ENCODE results near the gene MTMR3. TPM values are rescaled to one million over a fixed set of nuclear protein-coding genes. Genes with fewer than 3 reads are reported as not detected.

The MTMR3 gene
- total and polyA plus RNA-seq, 4 donors, result 13.6 to 86.0 (median 41.3) TPM

GRCh38 chr22:29997107-29997506 lies 114.1 kb downstream of the MTMR3 start:
- peak overlapping the region in 1 of 2 donors; percentile 15 for H3K9ac ChIP-seq (ENCODE audit: insufficient read depth in 1 of 2, low read length in 2 of 2)
- H3K36me3 ChIP-seq (ENCODE audit: control insufficient read depth in 4 of 4, insufficient read depth in 4 of 4, low read length in 4 of 4), result peaks cover 6 to 17% (median 11%) of the 10 kb centered on the region in 4 donors
- no peak overlapping the region for H3K4me3 ChIP-seq
- no peak for DNase-seq
- H3K9me3 ChIP-seq (ENCODE audit: control insufficient read depth in 4 of 4, insufficient read depth in 3 of 4, low read length in 3 of 4), result no peaks in the 10 kb centered on the region
- no peak for ATAC-seq (ENCODE audit: insufficient read depth, low FRiP score)
- peaks cover 0 to 16% (median 0%) of the 10 kb centered on the region in 5 donors for H3K4me1 ChIP-seq (ENCODE audit: control insufficient read depth in 5 of 5, insufficient read depth in 5 of 5, low read length in 5 of 5)
- no peak for TF ChIP-seq CTCF (IDR thresholded peaks at IDR 0.05; ENCODE audit: control extremely low read depth, extremely low read depth)
- H3K27ac ChIP-seq (ENCODE audit: low read depth in 1 of 2, low read length in 1 of 2), result no peak overlapping the region
- no peaks in the 10 kb centered on the region for H3K27me3 ChIP-seq (ENCODE audit: control insufficient read depth in 3 of 3, insufficient read depth in 3 of 3, low read length in 2 of 3)

GRCh38 chr22:29997516-29997915 lies 114.5 kb downstream of the MTMR3 start:
- no peak overlapping the region for H3K27ac ChIP-seq (ENCODE audit: low read depth in 1 of 2, low read length in 1 of 2)
- no peaks in the 10 kb centered on the region for H3K27me3 ChIP-seq (ENCODE audit: control insufficient read depth in 3 of 3, insufficient read depth in 3 of 3, low read length in 2 of 3)
- H3K4me3 ChIP-seq, result no peak overlapping the region
- peak overlapping the region in 1 of 2 donors; percentile 15 for H3K9ac ChIP-seq (ENCODE audit: insufficient read depth in 1 of 2, low read length in 2 of 2)
- peaks cover 0 to 16% (median 0%) of the 10 kb centered on the region in 5 donors for H3K4me1 ChIP-seq (ENCODE audit: control insufficient read depth in 5 of 5, insufficient read depth in 5 of 5, low read length in 5 of 5)
- 78 to 87% methylated on average over 2 of the region's 2 CpGs for WGBS, 2 donors
- ATAC-seq (ENCODE audit: insufficient read depth, low FRiP score) (no peak), DNase-seq (no peak)
- H3K36me3 ChIP-seq (ENCODE audit: control insufficient read depth in 4 of 4, insufficient read depth in 4 of 4, low read length in 4 of 4), result peaks cover 3 to 18% (median 10%) of the 10 kb centered on the region in 4 donors
- TF ChIP-seq CTCF (IDR thresholded peaks at IDR 0.05; ENCODE audit: control extremely low read depth, extremely low read depth), result no peak
- no peaks in the 10 kb centered on the region for H3K9me3 ChIP-seq (ENCODE audit: control insufficient read depth in 4 of 4, insufficient read depth in 3 of 4, low read length in 3 of 4)

GRCh38 chr22:29998627-29999384 lies 115.8 kb downstream of the MTMR3 start:
- Histone ChIP-seq H3K9me3 (ENCODE audit: control insufficient read depth in 4 of 4, insufficient read depth in 3 of 4, low read length in 3 of 4) (no peaks in the 10 kb centered on the region), H3K9ac (ENCODE audit: insufficient read depth in 1 of 2, low read length in 2 of 2) (no peak overlapping the region), H3K27me3 (ENCODE audit: control insufficient read depth in 3 of 3, insufficient read depth in 3 of 3, low read length in 2 of 3) (no peaks in the 10 kb centered on the region), H3K27ac (ENCODE audit: low read depth in 1 of 2, low read length in 1 of 2) (no peak overlapping the region), H3K4me1 (ENCODE audit: control insufficient read depth in 5 of 5, insufficient read depth in 5 of 5, low read length in 5 of 5) (peaks cover 0 to 11% (median 0%) of the 10 kb centered on the region in 5 donors), H3K36me3 (ENCODE audit: control insufficient read depth in 4 of 4, insufficient read depth in 4 of 4, low read length in 4 of 4) (peaks cover 0 to 28% (median 9%) of the 10 kb centered on the region in 4 donors), H3K4me3 (no peak overlapping the region)
- DNase-seq (peak in 1 of 3 donors; percentile 24), ATAC-seq (ENCODE audit: insufficient read depth, low FRiP score) (no peak)
- WGBS, 2 donors, result 76 to 80% methylated on average over 4 of the region's 4 CpGs
- no peak for TF ChIP-seq CTCF (IDR thresholded peaks at IDR 0.05; ENCODE audit: control extremely low read depth, extremely low read depth)
